Stimulated activated CD8-positive, alpha-beta memory T cell treated with anti-CD3 and anti-CD28 coated beads, Interleukin-15, amount 100 ng/mL, for 48 hours (primary cell): ENCODE results near the gene AGPAT1.
"Not testable (repeated sequence)": the region's sequence is repeated elsewhere in the genome, so short reads cannot be mapped to it uniquely, and the experiment has no call there.

Source experiments
- DNase-seq, 2 donors: peaks; one replicate each; pipeline ENCODE4 v3.0.0-alpha.2; 2020; ENCODE audit warnings: low read depth in 2 of 2

The AGPAT1 gene

DNA sequence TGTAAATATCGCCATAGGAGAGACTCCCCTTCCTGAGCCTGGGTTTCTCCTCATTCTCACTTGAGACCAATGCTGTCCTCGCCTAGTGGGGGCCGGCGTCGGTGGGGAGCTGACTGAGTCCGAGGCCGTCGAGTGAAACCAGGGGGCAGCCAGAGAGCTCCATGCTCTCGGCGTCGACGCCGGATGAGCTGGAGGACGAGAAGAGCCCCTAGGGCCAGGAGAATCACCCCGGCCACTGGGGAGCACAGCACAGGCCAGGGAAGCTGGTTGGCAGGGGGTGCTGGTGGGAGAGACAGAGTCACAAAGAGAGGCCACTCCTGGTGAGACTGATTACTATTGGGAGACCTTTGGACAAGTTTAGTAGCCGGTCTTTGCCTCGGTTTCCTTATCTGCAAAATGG, 23.0 kb upstream of the AGPAT1 start:
- no peak for DNase-seq

DNA sequence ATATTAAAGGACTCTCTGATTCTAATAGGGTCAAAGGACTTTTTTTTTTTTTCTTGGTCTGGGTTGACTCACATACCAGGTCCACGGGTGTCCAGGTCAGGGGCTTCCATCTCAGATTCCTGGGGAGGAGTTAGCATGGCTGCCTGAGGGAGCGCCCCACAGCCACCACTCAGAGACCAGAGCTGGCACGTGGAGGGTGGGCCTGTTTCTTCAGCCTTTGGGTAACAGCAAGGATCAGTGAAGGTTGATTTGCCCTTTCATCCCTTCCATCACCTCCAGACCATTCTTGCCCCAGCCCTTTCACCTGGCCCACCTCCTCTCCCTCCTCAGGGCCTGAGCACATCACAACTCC, 22.4 kb upstream of the AGPAT1 start:
- DNase-seq, result no peak

DNA sequence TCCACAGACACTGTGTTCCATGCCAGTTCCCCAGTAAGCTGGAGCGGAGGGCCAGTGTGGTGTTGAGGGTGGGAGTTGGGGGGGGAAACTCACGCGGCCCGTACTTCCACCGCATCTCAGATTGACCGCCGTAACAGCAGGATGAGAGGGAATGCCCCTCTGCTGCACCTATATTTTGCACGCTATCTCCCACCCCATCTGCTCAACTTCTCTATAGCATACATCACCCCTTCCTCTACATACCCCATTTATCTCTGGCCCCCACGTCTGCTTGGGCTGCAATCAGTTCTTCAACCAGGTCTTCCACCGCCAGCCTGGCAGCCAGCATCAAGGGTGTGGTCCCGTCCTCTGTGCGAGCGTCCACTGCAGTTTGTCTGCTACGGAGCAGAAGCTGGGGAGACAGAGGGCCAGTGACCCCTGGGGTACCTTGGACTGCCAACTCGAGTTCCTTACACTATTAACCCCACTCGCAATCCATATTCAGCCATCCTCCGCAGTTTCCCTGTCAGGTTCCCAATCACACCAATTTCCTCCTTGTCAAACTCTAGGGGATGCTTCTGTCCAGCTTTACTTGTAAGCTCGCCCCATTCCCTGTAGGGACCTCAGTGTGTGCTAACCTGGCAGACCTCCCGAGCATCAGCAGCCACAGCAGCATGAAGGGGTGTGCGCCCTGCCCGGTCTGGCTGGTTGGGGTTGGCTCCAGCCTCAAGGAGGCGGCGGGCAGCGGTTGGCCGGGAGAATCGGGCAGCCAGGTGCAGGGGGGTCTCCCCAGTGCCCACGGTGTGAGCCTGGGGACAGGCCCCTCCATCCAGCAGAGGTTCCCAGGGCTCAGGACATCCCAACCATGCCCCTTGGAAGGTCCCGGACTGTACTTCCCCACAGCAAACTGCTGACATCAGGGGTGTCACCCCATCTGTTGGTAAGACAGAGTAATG, 21.1 kb upstream of the AGPAT1 start:
- no peak for DNase-seq

DNA sequence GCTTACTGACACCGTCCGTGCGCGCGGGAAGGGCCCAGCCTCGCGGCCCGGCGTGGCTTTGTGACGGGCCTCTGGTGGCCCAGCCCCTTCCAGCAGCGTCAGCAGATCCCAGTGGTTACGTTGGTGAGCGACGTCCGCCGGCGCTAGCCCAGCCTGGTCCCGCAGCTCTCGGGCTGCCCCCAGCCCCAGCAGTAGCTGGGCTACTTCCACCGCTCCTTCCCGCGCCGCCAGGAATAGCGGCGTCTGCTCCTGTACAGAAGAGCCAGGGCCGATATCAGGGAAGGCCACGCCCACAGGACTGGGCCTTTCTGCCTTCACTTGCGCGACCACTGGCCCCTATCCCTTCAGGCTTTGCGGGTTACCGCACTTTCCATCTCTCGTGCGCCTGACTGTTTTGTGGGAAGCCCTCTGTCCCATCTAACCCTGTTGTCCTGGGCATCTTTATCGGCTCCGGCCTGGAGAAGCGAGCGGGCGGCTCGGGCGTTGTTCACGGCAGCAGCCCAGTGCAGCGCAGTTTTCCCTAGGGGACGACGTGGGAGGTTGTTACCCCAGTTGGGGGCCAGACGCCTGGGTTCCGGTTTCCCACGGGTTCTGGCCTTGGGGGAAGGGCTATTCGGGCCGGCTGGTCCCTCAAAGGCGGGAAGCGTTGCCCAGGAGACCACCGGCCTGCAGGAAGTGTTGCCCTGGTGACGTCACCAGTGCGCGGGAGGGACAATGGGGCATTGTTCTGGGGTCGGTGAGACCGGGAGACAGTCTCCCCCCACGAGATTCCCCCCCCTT, 20.2 kb upstream of the AGPAT1 start:
- DNase-seq, result peak; percentile 64 to 66

DNA sequence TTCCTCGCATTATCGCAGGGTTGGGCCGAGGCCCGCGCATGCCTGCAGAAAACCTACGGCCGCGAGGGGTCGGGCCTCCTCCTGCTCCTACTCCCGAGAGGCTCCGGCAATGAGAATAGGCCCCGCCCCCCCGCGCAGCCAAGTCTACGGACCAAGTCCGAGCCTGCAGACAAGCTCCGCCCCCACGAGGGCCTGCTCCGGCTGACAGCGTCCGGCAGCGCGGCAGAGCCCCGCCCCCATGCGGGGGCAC, 19.7 kb upstream of the AGPAT1 start:
- DNase-seq, result peak; percentile 100

DNA sequence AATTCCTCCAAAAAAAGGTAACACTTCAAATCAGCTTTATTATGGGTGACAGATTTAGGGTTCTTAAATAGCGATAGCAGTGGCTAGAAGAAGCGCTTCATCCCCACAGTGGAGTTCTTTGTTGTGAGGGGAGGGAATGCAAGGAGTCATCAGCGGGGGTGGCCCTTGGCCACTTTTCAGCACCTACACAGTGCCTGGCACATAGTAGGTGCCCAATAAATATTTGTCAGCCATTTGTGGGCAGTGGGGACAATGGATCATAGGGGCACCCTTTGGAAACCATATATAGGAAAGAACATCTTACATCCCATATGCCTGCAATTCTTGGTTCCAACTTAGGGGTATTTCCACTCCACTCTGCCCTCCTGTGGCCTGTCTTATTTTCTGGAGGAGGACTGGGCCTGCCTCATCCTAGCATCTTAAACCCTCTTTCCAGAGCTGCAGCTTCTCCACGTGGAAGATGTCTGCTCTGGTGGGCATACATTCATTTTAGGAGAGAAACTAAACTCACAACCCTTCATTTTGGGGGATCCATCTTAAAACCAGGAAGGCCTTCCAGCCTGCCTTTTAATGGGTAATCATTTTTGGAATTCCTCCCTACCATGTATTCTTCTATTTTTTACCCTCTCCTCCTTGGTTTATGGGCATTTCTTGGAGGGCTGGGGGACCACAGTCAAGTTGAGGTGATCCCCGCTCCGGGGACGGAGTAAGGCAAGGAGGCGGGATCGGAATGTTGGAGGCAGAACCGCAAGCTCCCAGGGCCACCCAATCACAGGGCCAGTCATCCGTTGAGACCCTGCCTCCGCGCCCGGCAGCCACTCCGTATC, 19.2 kb upstream of the AGPAT1 start:
- no peak for DNase-seq

DNA sequence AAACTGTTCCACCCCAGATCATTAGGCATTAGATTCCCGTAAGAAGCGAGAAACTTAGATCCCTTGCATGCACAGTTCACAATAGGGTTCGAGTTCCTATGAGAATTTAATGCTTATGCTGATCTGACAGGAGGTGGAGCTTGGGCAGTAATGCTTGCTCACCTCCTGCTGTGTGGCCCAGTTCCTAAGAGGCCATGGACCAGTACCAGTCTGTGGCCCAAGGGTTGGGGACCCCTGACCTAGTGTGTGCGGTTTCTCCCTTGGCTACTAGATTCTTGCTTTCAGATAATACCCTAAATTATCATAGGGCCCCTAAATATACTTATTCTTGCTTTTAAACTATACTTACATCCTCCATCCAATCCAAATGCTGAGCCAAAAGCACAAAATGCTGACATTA, 18.5 kb upstream of the AGPAT1 start:
- no peak for DNase-seq

DNA sequence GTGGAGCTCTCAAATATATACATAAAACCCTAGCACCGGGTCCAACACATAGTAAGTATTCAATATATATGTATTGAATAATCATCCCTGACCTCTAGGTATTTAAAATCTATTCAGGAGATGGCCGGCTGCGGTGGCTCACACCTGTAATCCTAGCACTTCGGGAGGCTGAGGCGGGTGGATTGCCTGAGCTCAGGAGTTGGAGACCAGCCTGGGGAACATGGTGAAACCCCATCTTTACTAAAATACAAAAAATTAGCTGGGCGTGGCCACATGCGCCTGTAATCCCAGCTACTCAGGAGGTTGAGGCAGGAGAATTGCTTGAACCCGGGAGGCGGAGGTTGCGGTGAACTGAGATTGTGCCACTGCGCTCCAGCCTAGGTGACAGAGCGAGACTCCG, 17.2 kb upstream of the AGPAT1 start:
- not testable (repeated sequence) for DNase-seq

DNA sequence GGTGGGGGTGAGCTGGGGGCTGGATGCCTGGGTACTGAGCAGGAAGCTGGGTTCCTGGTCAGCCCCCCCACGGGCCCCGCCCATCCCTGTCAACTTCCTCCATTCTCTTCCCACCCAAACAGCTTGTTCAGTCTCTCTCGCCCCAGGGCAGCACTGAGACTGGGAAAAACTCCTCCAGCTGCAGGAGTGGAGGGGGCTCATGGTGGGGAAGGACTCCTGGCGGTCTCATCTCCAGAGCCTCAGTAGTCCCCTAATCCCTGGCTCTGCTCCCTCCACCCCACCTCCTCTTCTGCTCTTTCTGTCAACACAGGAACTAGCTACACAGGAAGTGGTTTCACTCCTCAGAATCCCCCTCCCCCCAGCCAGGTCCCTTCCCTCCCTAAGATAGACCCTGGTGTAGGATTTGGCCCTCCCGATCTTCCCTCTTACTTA, 16.7 kb upstream of the AGPAT1 start, which contains the start of gene GPSM3:
Gene GPSM3 (minus strand): TSS at position 36 of the 432 bp plus-strand sequence. CDS start 130 bp downstream, outside the sequence.
- no peak for DNase-seq

DNA sequence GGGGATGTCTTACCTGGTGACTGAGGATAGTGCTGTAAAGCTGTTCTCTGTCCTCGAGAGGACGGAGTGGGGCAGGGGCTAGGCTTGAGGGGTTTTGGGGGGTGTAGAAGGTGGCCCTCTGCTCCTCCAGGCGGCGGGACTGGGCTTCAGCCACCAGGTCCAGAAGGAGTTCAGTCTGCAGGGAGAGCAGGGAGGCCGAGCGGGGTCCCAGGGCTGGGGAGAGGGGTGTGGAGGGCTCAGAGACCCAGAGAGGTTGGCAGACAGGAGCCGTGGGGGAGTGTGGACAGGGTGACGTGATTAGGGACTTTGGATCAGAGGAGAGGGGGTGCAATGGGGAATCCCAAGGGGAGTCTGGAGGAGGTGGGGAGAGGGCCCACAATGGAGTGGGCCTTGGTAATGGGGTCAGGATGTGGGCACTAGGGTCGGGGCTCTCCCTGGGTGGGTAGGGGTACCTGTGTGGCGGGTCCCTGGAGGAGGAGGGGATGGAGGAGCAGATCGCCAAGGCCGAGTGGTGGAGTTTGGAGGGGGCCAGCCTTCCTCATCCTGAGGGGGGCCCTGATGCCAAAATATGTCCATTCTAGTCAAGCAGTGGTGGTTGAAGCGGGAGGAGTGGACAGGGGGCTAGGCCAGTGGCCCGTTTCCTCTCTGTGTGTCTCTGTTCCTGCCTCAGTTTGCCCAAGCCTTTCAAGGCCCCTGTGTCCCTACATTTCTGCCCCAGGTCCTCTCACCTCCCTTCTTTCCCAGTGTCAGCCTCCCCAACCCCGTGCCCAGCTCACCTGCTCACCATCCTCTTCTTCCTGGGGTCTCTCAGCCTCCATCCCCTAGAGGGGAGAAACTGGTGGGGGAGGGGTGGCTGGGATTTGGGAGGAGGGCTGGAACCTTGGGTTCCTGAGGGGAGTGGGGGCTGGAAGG, 16.1 kb upstream of the AGPAT1 start:
- DNase-seq, result no peak

DNA sequence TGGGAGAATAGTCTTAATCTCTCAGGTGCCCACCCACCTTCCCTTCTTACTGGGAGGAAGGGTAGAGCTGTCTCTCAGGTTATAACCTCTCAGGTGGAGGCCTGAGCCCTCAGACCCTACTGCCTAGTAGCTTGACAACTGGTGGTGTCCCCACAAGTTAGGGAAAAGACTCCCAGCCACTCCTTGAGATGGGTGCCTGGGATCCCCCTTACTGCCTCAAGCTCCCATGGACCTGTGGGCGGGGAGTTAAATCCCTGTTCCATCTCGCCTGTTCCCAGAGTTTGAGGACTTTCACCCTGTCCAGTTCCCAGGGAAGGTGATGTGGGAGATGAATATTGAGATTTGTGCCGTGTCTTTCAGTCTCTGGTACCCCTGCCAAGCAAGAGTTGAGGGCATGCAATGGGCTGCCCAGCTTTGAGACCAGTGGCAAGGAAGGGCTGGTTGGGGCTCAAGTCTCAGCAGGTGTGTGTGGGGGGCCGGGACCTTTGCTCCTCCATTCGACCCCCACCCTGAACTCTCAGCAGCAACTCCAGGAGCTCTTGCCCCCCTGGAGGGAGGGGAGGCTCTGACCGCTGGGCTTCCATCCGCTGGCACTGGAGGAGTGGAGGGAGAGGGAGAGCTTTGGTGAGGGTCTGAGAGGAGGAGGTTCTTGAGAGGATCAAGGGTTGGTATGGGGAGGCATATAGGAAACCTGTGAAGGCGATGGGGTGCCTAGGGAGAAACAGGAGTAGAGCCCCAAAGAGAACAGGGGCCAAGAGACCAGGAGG, 15.2 kb upstream of the AGPAT1 start:
- no peak for DNase-seq

DNA sequence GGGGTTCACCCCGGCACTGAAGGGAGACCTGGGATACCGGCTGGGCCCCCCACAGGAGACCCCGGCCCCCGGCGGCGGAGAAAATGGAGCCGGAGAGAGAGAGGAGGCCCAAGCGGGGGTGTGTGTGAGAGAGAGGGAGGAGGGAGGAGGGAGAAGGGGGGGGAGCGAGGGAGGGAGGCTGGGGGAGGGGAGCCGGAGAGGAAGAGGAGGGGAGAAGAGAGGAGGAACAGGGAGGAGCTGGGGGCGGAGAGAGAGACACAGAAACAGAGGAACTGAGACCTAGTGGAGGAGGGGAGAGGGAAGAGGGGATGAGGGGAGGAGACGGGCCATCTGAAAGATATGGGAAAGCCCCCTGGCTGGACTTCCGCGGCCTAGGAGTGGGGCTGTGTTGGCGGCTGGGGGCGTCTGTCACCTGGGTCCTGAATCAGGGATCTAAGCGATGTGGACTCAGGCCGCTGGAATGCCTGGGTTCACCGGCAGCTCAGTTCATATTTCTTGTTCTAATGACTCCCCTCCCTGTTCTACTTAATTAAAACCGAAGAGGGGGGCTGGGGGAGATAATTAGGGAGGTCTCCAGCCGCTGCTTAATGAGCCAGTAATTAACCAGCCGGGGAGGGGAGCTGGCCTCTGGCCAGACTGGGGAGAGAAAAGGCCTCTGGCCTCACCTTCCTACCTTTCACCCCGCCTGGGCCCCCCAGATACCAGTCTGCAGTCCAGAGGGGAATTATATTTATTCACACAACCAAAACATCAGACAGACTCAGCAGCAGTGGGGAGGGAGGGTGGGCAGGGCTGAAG, 14.4 kb upstream of the AGPAT1 start, which contains the start of gene PBX2:
Gene PBX2 (minus strand): TSS at position 149 of the 798 bp plus-strand sequence. CDS start 287 bp downstream, outside the sequence.
- DNase-seq, result peak; percentile 68 to 72

DNA sequence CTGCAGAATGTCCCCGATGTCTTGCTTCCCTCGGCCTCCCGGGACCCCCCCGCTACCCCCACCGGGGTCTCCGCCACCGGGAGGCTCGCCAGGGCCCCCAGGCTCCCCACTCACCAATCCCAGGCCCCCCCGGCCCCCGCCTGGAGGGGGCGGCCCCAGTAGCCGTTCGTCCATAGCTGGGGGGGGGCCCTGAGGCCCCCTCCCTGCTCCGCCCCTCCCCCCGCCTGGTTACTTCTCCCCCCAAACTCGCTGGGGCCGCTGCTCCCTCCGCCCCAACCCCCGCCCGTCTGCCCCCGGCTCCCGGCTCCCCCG, 13.8 kb upstream of the AGPAT1 start:
- DNase-seq, result no peak

DNA sequence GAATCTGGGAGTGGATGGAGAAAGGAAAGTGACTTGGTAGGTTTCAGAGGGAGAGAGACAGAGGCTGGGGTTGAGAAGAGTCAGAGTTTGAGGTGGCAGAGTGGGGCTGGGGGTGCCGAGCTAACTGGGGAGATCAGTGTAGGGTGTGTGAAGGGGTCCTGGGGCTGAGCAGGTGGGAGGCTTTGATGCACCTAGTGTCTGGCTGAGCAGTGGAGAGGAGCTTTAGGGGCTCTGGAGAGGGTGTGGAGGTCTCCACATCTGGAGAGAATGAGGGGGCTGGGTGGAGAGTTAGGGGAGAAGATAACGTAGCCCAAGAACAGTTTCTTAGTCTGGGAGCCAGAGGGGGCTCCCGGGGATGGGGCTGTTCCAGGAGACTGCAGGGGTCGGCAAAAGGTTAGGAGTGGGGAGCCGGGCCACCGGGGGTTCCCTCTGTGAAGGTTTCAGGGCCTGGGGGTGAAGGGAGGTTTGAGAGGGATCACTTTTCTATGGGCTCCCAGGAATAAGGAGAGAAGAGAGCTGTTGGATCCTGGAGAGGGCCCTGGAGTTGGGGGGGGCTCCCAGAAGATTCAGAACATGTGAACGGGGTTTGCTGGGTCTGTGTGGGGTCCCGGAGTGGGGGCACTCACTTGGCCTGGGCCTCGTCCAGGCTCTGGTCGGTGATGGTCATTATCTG, 13.3 kb upstream of the AGPAT1 start:
- DNase-seq, result no peak

DNA sequence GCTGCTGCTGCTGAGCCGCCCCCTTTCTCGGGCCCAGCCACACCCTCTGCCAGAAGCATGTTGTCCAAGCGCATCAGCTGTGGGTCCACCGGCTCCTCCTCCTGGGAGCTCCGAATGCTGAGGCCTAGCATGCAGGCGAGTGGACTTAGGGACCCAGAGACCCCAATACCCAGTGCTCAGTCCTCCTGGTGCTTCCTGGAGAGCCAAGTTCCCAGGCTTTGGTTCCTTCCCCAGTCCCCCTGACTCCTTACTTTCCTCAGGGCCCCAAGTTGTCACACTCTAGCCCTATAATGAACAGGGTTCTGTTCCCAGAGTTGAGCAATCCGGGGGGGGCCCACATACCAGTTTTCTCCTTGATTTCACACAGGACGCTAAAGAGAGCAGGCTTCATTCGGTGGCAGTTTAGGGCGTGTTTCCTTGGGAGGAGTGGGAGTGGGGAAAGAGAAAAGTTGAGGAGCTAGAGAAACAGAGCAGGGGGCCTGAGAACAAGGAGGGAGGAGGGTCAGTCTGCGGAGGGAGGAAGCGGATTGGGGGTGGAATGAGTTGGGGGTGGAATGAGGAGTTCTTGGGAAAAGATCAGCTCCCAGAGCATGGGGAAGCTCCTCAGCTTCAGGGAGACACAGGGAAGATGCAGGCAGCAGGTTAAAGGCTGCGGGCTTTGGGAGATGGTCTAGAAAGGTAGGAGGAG, 12.6 kb upstream of the AGPAT1 start:
- no peak for DNase-seq

DNA sequence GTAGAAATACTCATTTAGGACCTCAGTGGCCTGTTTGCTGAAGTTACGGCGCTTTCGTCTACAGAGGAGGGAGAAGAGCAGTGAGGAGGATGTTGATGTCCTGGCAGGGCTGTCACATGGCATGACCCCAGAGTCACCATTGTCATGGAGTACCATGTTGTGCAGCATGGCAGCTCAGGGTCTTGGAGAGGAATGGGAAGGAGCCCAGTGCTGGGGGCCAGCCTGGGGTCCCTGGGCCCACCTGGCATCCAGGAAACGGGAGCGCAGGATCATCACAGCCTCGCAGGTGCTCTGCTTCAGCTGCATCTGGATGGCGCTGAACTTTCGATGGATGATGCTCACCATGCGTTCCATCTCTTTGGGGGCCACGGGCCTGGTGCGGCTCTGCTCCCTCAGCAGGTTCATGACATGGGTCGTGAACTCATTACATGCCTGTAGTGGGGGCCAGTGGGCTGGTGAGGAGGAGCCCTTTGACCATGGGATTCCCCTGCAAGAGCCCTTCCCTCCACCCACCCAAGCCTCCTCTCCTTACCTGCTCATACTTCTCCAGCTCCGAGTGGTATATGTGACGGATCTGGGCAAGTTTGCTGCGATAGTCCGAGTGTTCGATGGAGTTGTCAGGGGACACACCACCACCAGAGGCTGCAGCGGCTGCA, 12.0 kb upstream of the AGPAT1 start:
- not testable (repeated sequence) for DNase-seq

DNA sequence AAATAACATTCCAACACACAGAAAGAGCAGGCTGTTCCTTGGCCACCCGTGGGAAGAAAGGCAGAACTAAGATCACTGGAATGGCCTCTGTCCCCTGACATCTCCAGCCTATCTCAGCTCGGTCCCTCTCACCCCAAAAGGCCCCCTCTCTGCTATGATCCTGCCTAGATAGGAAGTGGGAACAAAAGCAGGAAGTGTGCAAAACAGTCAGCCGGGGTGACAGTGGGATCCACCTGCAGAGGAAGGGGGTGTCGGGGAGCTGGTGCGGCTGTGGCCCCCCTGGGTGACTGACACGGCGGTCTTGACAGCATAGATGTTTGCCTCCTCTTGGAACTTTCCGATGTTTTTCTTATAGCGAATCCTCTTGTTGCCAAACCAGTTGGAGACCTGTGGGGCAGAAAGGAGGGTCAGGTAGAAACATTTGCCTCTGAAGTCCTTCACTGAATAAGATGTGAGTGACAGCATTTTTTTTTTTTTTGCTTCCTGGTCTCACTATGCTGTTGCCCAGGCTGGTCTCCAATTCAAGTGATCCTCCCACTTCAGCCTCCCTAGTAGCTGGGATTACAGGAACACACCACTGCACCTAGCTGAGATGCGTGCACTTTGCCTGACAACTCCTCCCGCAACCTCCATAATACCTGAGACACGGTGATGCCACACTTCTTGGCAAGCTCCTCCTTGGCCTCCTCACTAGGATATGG, 11.3 kb upstream of the AGPAT1 start:
- DNase-seq, result no peak
